SK-N-SH treated with all-trans-retinoic acid at 6 μM for 48 hours (cell line): ENCODE measurements around the gene KRTAP4-6.
"Not testable (repeated sequence)": the region's sequence is repeated elsewhere in the genome, so short reads cannot be mapped to it uniquely, and the experiment has no call there.

Source experiments
- CSDC2 ChIP-seq: fragments of 250-450 bp; sonication (Bioruptor Pico); IDR thresholded peaks from 2 replicates; pipeline ENCODE4 v1.5.0; 2020; ENCODE audit warnings: mild to moderate bottlenecking, moderate library complexity
- CSRNP3 ChIP-seq: fragments of 250-450 bp; sonication (Bioruptor Pico); IDR thresholded peaks from 2 replicates; pipeline ENCODE4 v1.5.1; 2021; ENCODE audit warnings: mild to moderate bottlenecking, moderate library complexity
- GLIS3 ChIP-seq: fragments of 250-450 bp; sonication (Bioruptor Pico); IDR thresholded peaks from 2 replicates; pipeline ENCODE4 v1.5.0; 2020; ENCODE audit warnings: mild to moderate bottlenecking, moderate library complexity
- PPARA ChIP-seq: fragments of 250-450 bp; sonication (Bioruptor Pico); IDR thresholded peaks from 2 replicates; pipeline ENCODE4 v1.5.0; 2020; ENCODE audit warnings: mild to moderate bottlenecking, borderline replicate concordance
- RARB ChIP-seq: fragments of 250-450 bp; sonication (Bioruptor Pico); IDR thresholded peaks from 2 replicates; pipeline ENCODE4 v1.8.0; 2021; ENCODE audit warnings: mild to moderate bottlenecking, moderate library complexity
- SNAI2 ChIP-seq: fragments of 250-450 bp; sonication (Bioruptor Pico); IDR thresholded peaks from 2 replicates; pipeline ENCODE4 v1.5.0; 2020; ENCODE audit warnings: mild to moderate bottlenecking, moderate library complexity
- TOX ChIP-seq: fragments of 250-450 bp; sonication (Bioruptor Pico); IDR thresholded peaks from 2 replicates; pipeline ENCODE4 v1.8.0; 2021; ENCODE audit warnings: mild to moderate bottlenecking, moderate library complexity, borderline replicate concordance
- ZFP3 ChIP-seq: fragments of 250-450 bp; sonication (Bioruptor Pico); IDR thresholded peaks from 2 replicates; pipeline ENCODE4 v1.5.0; 2020; ENCODE audit warnings: mild to moderate bottlenecking, moderate library complexity
- ZFP30 ChIP-seq: fragments of 450-650 bp; formaldehyde crosslinking; IDR thresholded peaks from 2 replicates; pipeline ENCODE4 v1.5.0; 2022; ENCODE audit warnings: mild to moderate bottlenecking, moderate library complexity
- ZNF8 ChIP-seq: fragments of 450-650 bp; formaldehyde crosslinking; IDR thresholded peaks from 2 replicates; pipeline ENCODE4 v1.5.0; 2020; ENCODE audit warnings: mild to moderate bottlenecking, moderate library complexity

GRCh38 chr17:41108728-41109386 lies 31.5 kb downstream of the KRTAP4-6 start:
- not testable (repeated sequence) for TF ChIP-seq PPARA; ZFP30 (CRISPR knock-in tag); ZFP3 (CRISPR knock-in tag); RARB; ZNF8 (CRISPR knock-in tag); CSDC2; SNAI2 (CRISPR knock-in tag); CSRNP3 (CRISPR knock-in tag); TOX (CRISPR knock-in tag); GLIS3 (CRISPR knock-in tag)
